Activated CD4-positive, alpha-beta T cell treated with anti-CD3 and anti-CD28 coated beads for 36 hours (primary cell): ENCODE measurements around the gene RFX4. TPM values are rescaled to one million over a fixed set of nuclear protein-coding genes. Genes with fewer than 3 reads are reported as not detected.

ENCODE experiments used
- ATAC-seq: fragments of 200-7000 bp; cut with Tn5 transposase; one replicate; pipeline ENCODE4 v1.10.0; 2021; ENCODE audit warnings: mild to moderate bottlenecking, moderate library complexity
- CTCF ChIA-PET: fragments of 350-600 bp; sonication (Branson Sonifier 250); formaldehyde crosslinking; loops from one replicate; lab custom pipeline; 2021; ENCODE audit warnings: antibody characterized with exemption; lab: Charles Lee
- POLR2A ChIA-PET: fragments of 350-600 bp; sonication (Branson Sonifier 250); formaldehyde crosslinking; loops from one replicate; lab custom pipeline; 2021; ENCODE audit warnings: antibody characterized with exemption, inconsistent platforms; lab: Charles Lee
- DNase-seq: peaks from one replicate; pipeline ENCODE4 v3.0.0-alpha.2; 2020
- H3K27ac Mint-ChIP-seq: one replicate; pipeline ENCODE4 v1.8.0; 2021; ENCODE audit warnings: mixed read lengths
- H3K27me3 Mint-ChIP-seq: one replicate; pipeline ENCODE4 v1.8.0; 2021; ENCODE audit warnings: mixed read lengths
- H3K36me3 Mint-ChIP-seq: one replicate; pipeline ENCODE4 v1.8.0; 2021; ENCODE audit warnings: low read depth, mixed read lengths
- H3K4me1 Mint-ChIP-seq: one replicate; pipeline ENCODE4 v1.8.0; 2021; ENCODE audit warnings: mixed read lengths
- H3K4me3 Mint-ChIP-seq: one replicate; pipeline ENCODE4 v1.8.0; 2021; ENCODE audit warnings: mild to moderate bottlenecking, moderate library complexity, mixed read lengths
- H3K9me3 Mint-ChIP-seq: one replicate; pipeline ENCODE4 v1.8.0; 2021; ENCODE audit warnings: low read depth, mixed read lengths
- intact Hi-C, 2 experiments: fragments of 100-400 bp; cut with DNase I in 1 of 2; cut with micrococcal nuclease in 1 of 2; formaldehyde crosslinking; loops; one replicate each; pipeline versions ENCODE4 v1.14.2 to v1.15.1; 2022 to 2024; cut with DNase I, micrococcal nuclease
- total RNA-seq, 2 experiments: library from RNA; stranded (reverse); gene quantifications; one replicate each; pipeline ENCODE4 v1.2.3, GENCODE V29; 2021

RFX4 gene
- total RNA-seq, 2 experiments from 2014 or later, result not detected

GRCh38 chr12:106696681-106697417 is 114.0 kb downstream of the RFX4 start:
- H3K4me1 Mint-ChIP-seq, result no peaks in the 10 kb centered on the region
- intact Hi-C loops, result no loop called here
- POLR2A ChIA-PET, result no interaction called here

GRCh38 chr12:106704081-106704480 is 121.3 kb downstream of the RFX4 start:
- Mint-ChIP-seq H3K9me3 (peaks cover 17% of the 10 kb centered on the region), H3K4me3 (no peak overlapping the region), H3K36me3 (peaks cover 4% of the 10 kb centered on the region), H3K4me1 (no peaks in the 10 kb centered on the region), H3K27ac (no peak overlapping the region), H3K27me3 (no peaks in the 10 kb centered on the region)
- ChIA-PET CTCF (no interaction called here), POLR2A (no interaction called here)
- ATAC-seq (no peak), DNase-seq (no peak)
- intact Hi-C loops, result no loop called here

More at GRCh38 chr12:106696681-106697417, 114.0 kb downstream of the RFX4 start:
- Mint-ChIP-seq H3K9me3 (peaks cover 17% of the 10 kb centered on the region), H3K27ac (no peak overlapping the region), H3K36me3 (peaks cover 6% of the 10 kb centered on the region), H3K4me3 (no peak overlapping the region), H3K27me3 (no peaks in the 10 kb centered on the region)
- DNase-seq (no peak), ATAC-seq (no peak)
- CTCF ChIA-PET, result interaction anchor here (0.7 kb wide), 1 partner anchor 317 kb away, joined by 5 read pairs; no protein-coding TSS in a partner anchor

GRCh38 chr12:106705971-106706370 is 123.2 kb downstream of the RFX4 start:
- no peak overlapping the region for H3K4me3 Mint-ChIP-seq
- peaks cover 4% of the 10 kb centered on the region for H3K36me3 Mint-ChIP-seq
- ATAC-seq (no peak), DNase-seq (no peak)
- ChIA-PET CTCF (interaction anchor here (0.7 kb wide), 1 partner anchor 172 kb away, joined by 3 read pairs; no protein-coding TSS in a partner anchor), POLR2A (no interaction called here)
- H3K4me1 Mint-ChIP-seq, result no peaks in the 10 kb centered on the region
- peaks cover 10% of the 10 kb centered on the region for H3K9me3 Mint-ChIP-seq
- intact Hi-C loops, result no loop called here
- no peak overlapping the region for H3K27ac Mint-ChIP-seq
- H3K27me3 Mint-ChIP-seq, result no peaks in the 10 kb centered on the region

- Mint-ChIP-seq H3K27ac (no peak overlapping the region), H3K4me1 (no peaks in the 10 kb centered on the region), H3K4me3 (no peak overlapping the region), H3K27me3 (no peaks in the 10 kb centered on the region), H3K36me3 (no peaks in the 10 kb centered on the region), H3K9me3 (no peaks in the 10 kb centered on the region)
- CTCF ChIA-PET, result interaction anchor here (0.6 kb wide), 1 partner anchor 211 kb away, joined by 3 read pairs; no protein-coding TSS in a partner anchor
- POLR2A ChIA-PET, result no interaction called here
- intact Hi-C loops, result no loop called here
- DNase-seq, result no peak
- no peak for ATAC-seq
Measured at GRCh38 chr12:106709068-106709511, 126.3 kb downstream of the RFX4 start.

- ChIA-PET CTCF (interaction anchor here (0.6 kb wide), 1 partner anchor 54 kb away, joined by 3 read pairs; no protein-coding TSS in a partner anchor), POLR2A (no interaction called here)
- no peaks in the 10 kb centered on the region for H3K36me3 Mint-ChIP-seq
- no peaks in the 10 kb centered on the region for H3K27me3 Mint-ChIP-seq
- intact Hi-C loops, result no loop called here
- H3K9me3 Mint-ChIP-seq, result no peaks in the 10 kb centered on the region
- no peak overlapping the region for H3K27ac Mint-ChIP-seq
- H3K4me1 Mint-ChIP-seq, result no peaks in the 10 kb centered on the region
- no peak overlapping the region for H3K4me3 Mint-ChIP-seq
- no peak for DNase-seq
- ATAC-seq, result no peak
Measured at GRCh38 chr12:106710143-106710893, 127.5 kb downstream of the RFX4 start.

- no peak for DNase-seq
- ChIA-PET POLR2A (no interaction called here), CTCF (no interaction called here)
- H3K9me3 Mint-ChIP-seq, result no peaks in the 10 kb centered on the region
- H3K27me3 Mint-ChIP-seq, result no peaks in the 10 kb centered on the region
- H3K4me3 Mint-ChIP-seq, result no peak overlapping the region
- H3K36me3 Mint-ChIP-seq, result no peaks in the 10 kb centered on the region
- ATAC-seq, result no peak
- no peaks in the 10 kb centered on the region for H3K4me1 Mint-ChIP-seq
- intact Hi-C loops, result no loop called here
- H3K27ac Mint-ChIP-seq, result no peak overlapping the region
Measured at GRCh38 chr12:106711316-106711715, 128.5 kb downstream of the RFX4 start.

GRCh38 chr12:106712768-106713167 is 130.0 kb downstream of the RFX4 start:
- intact Hi-C loops, result no loop called here
- Mint-ChIP-seq H3K4me1 (no peaks in the 10 kb centered on the region), H3K36me3 (no peaks in the 10 kb centered on the region), H3K4me3 (no peak overlapping the region), H3K27me3 (no peaks in the 10 kb centered on the region), H3K27ac (no peak overlapping the region), H3K9me3 (no peaks in the 10 kb centered on the region)
- DNase-seq, result no peak
- ChIA-PET POLR2A (no interaction called here), CTCF (no interaction called here)
- ATAC-seq, result no peak

- DNase-seq (no peak), ATAC-seq (no peak)
- no peaks in the 10 kb centered on the region for H3K9me3 Mint-ChIP-seq
- H3K27ac Mint-ChIP-seq, result no peak overlapping the region
- H3K27me3 Mint-ChIP-seq, result no peaks in the 10 kb centered on the region
- intact Hi-C loops, result no loop called here
- no peaks in the 10 kb centered on the region for H3K36me3 Mint-ChIP-seq
- ChIA-PET POLR2A (no interaction called here), CTCF (interaction anchor here (0.7 kb wide), 2 partner anchors 9 to 437 kb away, joined by 3 read pairs; no protein-coding TSS in a partner anchor)
- H3K4me3 Mint-ChIP-seq, result no peak overlapping the region
- H3K4me1 Mint-ChIP-seq, result no peaks in the 10 kb centered on the region
Measured at GRCh38 chr12:106714926-106715325, 132.1 kb downstream of the RFX4 start.

- Mint-ChIP-seq H3K27ac (no peak overlapping the region), H3K36me3 (no peaks in the 10 kb centered on the region), H3K9me3 (no peaks in the 10 kb centered on the region), H3K4me3 (no peak overlapping the region), H3K4me1 (no peaks in the 10 kb centered on the region), H3K27me3 (no peaks in the 10 kb centered on the region)
- POLR2A ChIA-PET, result no interaction called here
- CTCF ChIA-PET, result interaction anchor here (0.7 kb wide), 1 partner anchor 438 kb away, joined by 3 read pairs; no protein-coding TSS in a partner anchor
- intact Hi-C loops, result no loop called here
- no peak for ATAC-seq
- no peak for DNase-seq
Measured at GRCh38 chr12:106715582-106715981, 132.8 kb downstream of the RFX4 start.

- no peaks in the 10 kb centered on the region for H3K9me3 Mint-ChIP-seq
- no peaks in the 10 kb centered on the region for H3K4me1 Mint-ChIP-seq
- no peaks in the 10 kb centered on the region for H3K36me3 Mint-ChIP-seq
- CTCF ChIA-PET, result interaction anchor here (1.5 kb wide), 1 partner anchor 10 kb away, joined by 3 read pairs; no protein-coding TSS in a partner anchor
- POLR2A ChIA-PET, result no interaction called here
- no peak for DNase-seq
- intact Hi-C loops, result no loop called here
- H3K27me3 Mint-ChIP-seq, result no peaks in the 10 kb centered on the region
- ATAC-seq, result no peak
- H3K27ac Mint-ChIP-seq, result no peak overlapping the region
- no peak overlapping the region for H3K4me3 Mint-ChIP-seq
Measured at GRCh38 chr12:106717673-106718072, 134.9 kb downstream of the RFX4 start.

- intact Hi-C loops, result no loop called here
- POLR2A ChIA-PET, result no interaction called here
Measured at GRCh38 chr12:106719879-106720278, 137.1 kb downstream of the RFX4 start.

More at GRCh38 chr12:106719879-106720278, 137.1 kb downstream of the RFX4 start:
- Mint-ChIP-seq H3K9me3 (no peaks in the 10 kb centered on the region), H3K4me3 (no peak overlapping the region), H3K4me1 (no peaks in the 10 kb centered on the region), H3K36me3 (no peaks in the 10 kb centered on the region), H3K27me3 (no peaks in the 10 kb centered on the region), H3K27ac (no peak overlapping the region)
- no peak for DNase-seq
- CTCF ChIA-PET, result no interaction called here
- ATAC-seq, result no peak
